MM.1S (cell line): Measurements from ENCODE around the gene DNMT3A.
"Not testable (repeated sequence)": the region's sequence is repeated elsewhere in the genome, so short reads cannot be mapped to it uniquely, and the experiment has no call there.

Experiments
- DNase-seq: peaks from one replicate; pipeline ENCODE4 v3.0.0-alpha.2; 2015
- H2AFZ ChIP-seq: fragments of 300-600 bp; sonication (generic); 2 replicates; pipeline ENCODE4 v1.6.0; 2016; ENCODE audit warnings: antibody characterized with exemption, low read length
- H3F3A ChIP-seq: fragments of 300-600 bp; sonication (generic); 2 replicates; pipeline ENCODE4 v1.6.1; 2016; ENCODE audit warnings: mild to moderate bottlenecking, antibody characterized with exemption, low read length, moderate library complexity, mixed read lengths; ENCODE audit not compliant: insufficient read depth
- H3K27ac ChIP-seq: fragments of 300-600 bp; sonication (generic); 2 replicates; pipeline ENCODE4 v1.5.1; 2016; ENCODE audit warnings: mild to moderate bottlenecking, low read length
- H3K27me3 ChIP-seq: fragments of 300-600 bp; sonication (generic); replicated peaks from 2 replicates; pipeline ENCODE4 v1.6.0; 2016; ENCODE audit warnings: low read length; ENCODE audit not compliant: insufficient read depth
- H3K36me3 ChIP-seq: fragments of 300-600 bp; sonication (generic); replicated peaks from 2 replicates; pipeline ENCODE4 v1.6.1; 2016; ENCODE audit warnings: mild to moderate bottlenecking, low read length, mixed read lengths; ENCODE audit not compliant: insufficient read depth
- H3K4me1 ChIP-seq: fragments of 300-600 bp; sonication (generic); 2 replicates; pipeline ENCODE4 v1.6.1; 2016; ENCODE audit warnings: low read length, mixed read lengths
- H3K4me2 ChIP-seq: fragments of 300-600 bp; sonication (generic); 2 replicates; pipeline ENCODE4 v1.6.0; 2016; ENCODE audit warnings: low read depth, low read length
- H3K4me3 ChIP-seq: fragments of 300-600 bp; sonication (generic); 2 replicates; pipeline ENCODE4 v1.5.1; 2016; ENCODE audit warnings: low read length, mixed read lengths
- H3K79me2 ChIP-seq: fragments of 300-600 bp; sonication (generic); 2 replicates; pipeline ENCODE4 v1.6.1; 2016; ENCODE audit warnings: mixed run types, low read length, mixed read lengths
- H3K9ac ChIP-seq: fragments of 300-600 bp; sonication (generic); 2 replicates; pipeline ENCODE4 v1.6.1; 2016; ENCODE audit warnings: low read length, mixed read lengths
- H3K9me2 ChIP-seq: fragments of 300-600 bp; sonication (generic); replicated peaks from 2 replicates; pipeline ENCODE4 v1.6.1; 2016; ENCODE audit warnings: mild to moderate bottlenecking, low read length, mixed read lengths; ENCODE audit not compliant: insufficient read depth
- H3K9me3 ChIP-seq: fragments of 300-600 bp; sonication (generic); replicated peaks from 2 replicates; pipeline ENCODE4 v1.6.1; 2016; ENCODE audit warnings: mild to moderate bottlenecking, low read length, mixed read lengths; ENCODE audit not compliant: insufficient read depth
- H4K20me1 ChIP-seq: fragments of 300-600 bp; sonication (generic); 2 replicates; pipeline ENCODE4 v1.6.1; 2016; ENCODE audit warnings: mild to moderate bottlenecking, low read length, moderate library complexity, mixed read lengths; ENCODE audit not compliant: insufficient read depth
- CTCF ChIP-seq: fragments of 300-600 bp; sonication (generic); IDR thresholded peaks from 2 replicates; pipeline ENCODE4 v1.5.1; 2016; ENCODE audit warnings: antibody characterized with exemption, low read length, mixed read lengths
- EZH2 ChIP-seq: fragments of 300-600 bp; sonication (generic); optimal IDR thresholded peaks from 2 replicates; pipeline ENCODE3; 2017; ENCODE audit warnings: low read depth, mild to moderate bottlenecking, antibody characterized with exemption, low read length, mixed read lengths
- EZH2phosphoT487 ChIP-seq: fragments of 300-600 bp; sonication (generic); IDR thresholded peaks from 2 replicates; pipeline ENCODE4 v1.6.1; 2018; ENCODE audit warnings: antibody characterized with exemption, low read length

The DNMT3A gene

GRCh38 chr2:25215948-25216679, 125.6 kb downstream of the DNMT3A start:
- Histone ChIP-seq H3K36me3 (no peaks in the 10 kb centered on the region), H3K9ac (no peak overlapping the region), H3K9me3 (no peaks in the 10 kb centered on the region), H3K4me2 (peak overlapping the region; percentile 45; the same call in 1 of the 2 replicates), H2AFZ (no peak overlapping the region), H3K4me1 (no peaks in the 10 kb centered on the region), H4K20me1 (no peaks in the 10 kb centered on the region), H3K4me3 (peak overlapping the region; percentile 36; the same call in 1 of the 2 replicates), H3K79me2 (no peaks in the 10 kb centered on the region), H3K27me3 (peaks cover 20% of the 10 kb centered on the region), H3K9me2 (no peaks in the 10 kb centered on the region), H3F3A (no peaks in the 10 kb centered on the region), H3K27ac (no peak overlapping the region)
- no peak for DNase-seq
- no peak for TF ChIP-seq CTCF
- no peak for TF ChIP-seq EZH2phosphoT487
- no peak for TF ChIP-seq EZH2

- H2AFZ ChIP-seq = no peak overlapping the region
- no peak overlapping the region for H3K4me3 ChIP-seq
These were observed 126.5 kb downstream of the DNMT3A start for GRCh38 chr2:25215232-25215631.

GRCh38 chr2:25213229-25213628, 128.5 kb downstream of the DNMT3A start:
- Histone ChIP-seq H4K20me1 (no peaks in the 10 kb centered on the region), H3K36me3 (no peaks in the 10 kb centered on the region), H3K27ac (no peak overlapping the region), H3K4me3 (no peak overlapping the region), H3K9ac (no peak overlapping the region), H2AFZ (no peak overlapping the region), H3F3A (peaks cover 16% of the 10 kb centered on the region), H3K79me2 (no peaks in the 10 kb centered on the region), H3K4me2 (no peak overlapping the region), H3K9me3 (no peaks in the 10 kb centered on the region), H3K9me2 (no peaks in the 10 kb centered on the region), H3K4me1 (peaks cover 10% of the 10 kb centered on the region), H3K27me3 (peaks cover 32% of the 10 kb centered on the region)
- TF ChIP-seq EZH2phosphoT487 (no peak), CTCF (no peak), EZH2 (no peak)
- DNase-seq = no peak

More at GRCh38 chr2:25215232-25215631, 126.5 kb downstream of the DNMT3A start:
- peaks cover 22% of the 10 kb centered on the region for H3K27me3 ChIP-seq
- H3F3A ChIP-seq = peaks cover 6% of the 10 kb centered on the region
- no peaks in the 10 kb centered on the region for H3K9me3 ChIP-seq
- no peak for TF ChIP-seq CTCF
- no peak for TF ChIP-seq EZH2
- no peak for TF ChIP-seq EZH2phosphoT487
- no peaks in the 10 kb centered on the region for H3K4me1 ChIP-seq
- no peaks in the 10 kb centered on the region for H3K9me2 ChIP-seq
- no peaks in the 10 kb centered on the region for H3K36me3 ChIP-seq
- no peaks in the 10 kb centered on the region for H4K20me1 ChIP-seq
- no peaks in the 10 kb centered on the region for H3K79me2 ChIP-seq
- DNase-seq = no peak
- H3K9ac ChIP-seq = no peak overlapping the region
- H3K4me2 ChIP-seq = no peak overlapping the region
- H3K27ac ChIP-seq = no peak overlapping the region

- H3K9me3 ChIP-seq, H3K79me2 ChIP-seq, H3K9ac ChIP-seq, DNase-seq, H4K20me1 ChIP-seq, H3K9me2 ChIP-seq, H3K4me2 ChIP-seq, H3K4me1 ChIP-seq, H3K27ac ChIP-seq, H3K36me3 ChIP-seq, H3K4me3 ChIP-seq, H2AFZ ChIP-seq: not testable (repeated sequence)
- peaks cover 38% of the 10 kb centered on the region for H3K27me3 ChIP-seq
- H3F3A ChIP-seq = peaks cover 16% of the 10 kb centered on the region
These were observed 130.8 kb downstream of the DNMT3A start for GRCh38 chr2:25210923-25211322.
